NCI-H510A (cell line): Measurements from ENCODE around the gene TMEM187.

Experiments
- DNase-seq: peaks from one replicate; lab custom pipeline; 2025; lab: John Stamatoyannopoulos, UW

Gene TMEM187

GRCh38 chrX:153954558-153955227 lies 17.9 kb upstream of the TMEM187 start:
- no peak for DNase-seq

GRCh38 chrX:153955228-153955732 lies 17.3 kb upstream of the TMEM187 start:
- no peak for DNase-seq

GRCh38 chrX:153956044-153956907 lies 16.3 kb upstream of the TMEM187 start:
- DNase-seq = no peak

- no peak for DNase-seq
Measured at GRCh38 chrX:153957224-153957623, 15.3 kb upstream of the TMEM187 start.

- DNase-seq = no peak
Measured at GRCh38 chrX:153958605-153959004, 13.9 kb upstream of the TMEM187 start.

GRCh38 chrX:153959649-153960048 lies 12.9 kb upstream of the TMEM187 start:
- no peak for DNase-seq

- no peak for DNase-seq
Measured at GRCh38 chrX:153960077-153960476, 12.5 kb upstream of the TMEM187 start.

- no peak for DNase-seq
Measured at GRCh38 chrX:153960786-153961185, 11.8 kb upstream of the TMEM187 start.

GRCh38 chrX:153961292-153961691 lies 11.3 kb upstream of the TMEM187 start:
- no peak for DNase-seq

- DNase-seq = no peak
Measured at GRCh38 chrX:153963546-153963945, 9.0 kb upstream of the TMEM187 start.

- DNase-seq = no peak
Measured at GRCh38 chrX:153964105-153964504, 8.4 kb upstream of the TMEM187 start.

- no peak for DNase-seq
Measured at GRCh38 chrX:153965406-153965805, 7.1 kb upstream of the TMEM187 start.

GRCh38 chrX:153966283-153966688 lies 6.3 kb upstream of the TMEM187 start:
- DNase-seq = no peak

- no peak for DNase-seq
Measured at GRCh38 chrX:153966841-153967535, 5.6 kb upstream of the TMEM187 start.

- DNase-seq = no peak
Measured at GRCh38 chrX:153967536-153968224, 4.9 kb upstream of the TMEM187 start.

- no peak for DNase-seq
Measured at GRCh38 chrX:153968255-153968654, 4.3 kb upstream of the TMEM187 start.

GRCh38 chrX:153968754-153969124 lies 3.8 kb upstream of the TMEM187 start:
- no peak for DNase-seq

- no peak for DNase-seq
Measured at GRCh38 chrX:153969125-153969903, 3.2 kb upstream of the TMEM187 start.

GRCh38 chrX:153969904-153970356 lies 2.6 kb upstream of the TMEM187 start:
- no peak for DNase-seq

- DNase-seq = peak; percentile 34
Measured at GRCh38 chrX:153970357-153971123, 2.0 kb upstream of the TMEM187 start.

- DNase-seq = peak; percentile 79
Measured at GRCh38 chrX:153971124-153971449, 1.5 kb upstream of the TMEM187 start.
